Caco-2 (cell line): ENCODE data around the gene PLEKHM1. TPM values are rescaled to one million over a fixed set of nuclear protein-coding genes. Genes with fewer than 3 reads are reported as not detected.
"Not testable (repeated sequence)": the region's sequence is repeated elsewhere in the genome, so short reads cannot be mapped to it uniquely, and the experiment has no call there.

Experiments used
- BruUV-seq: library from RNA; stranded (reverse); fragments of 400-500 nt; replicated peaks from 2 replicates; lab custom pipeline; 2021; lab: Mats Ljungman, UMichigan
- CTCF ChIA-PET: fragments of 300-600 bp; sonication (Branson Sonifier 250); formaldehyde crosslinking; loops from one replicate; lab custom pipeline; 2022; ENCODE audit warnings: antibody characterized with exemption; lab: Charles Lee
- POLR2A ChIA-PET: fragments of 300-600 bp; sonication (Branson Sonifier 250); formaldehyde crosslinking; loops from one replicate; lab custom pipeline; 2022; ENCODE audit warnings: antibody characterized with exemption; lab: Charles Lee
- DNase-seq, 2 experiments: peaks; one replicate each; pipeline versions ENCODE4 v3.0.0 to v3.0.0-alpha.2; 2020 to 2022
- H3K27me3 ChIP-seq: replicated peaks from 2 replicates; pipeline ENCODE4 v1.6.0; 2011; ENCODE audit warnings: low read length; ENCODE audit not compliant: control insufficient read depth, insufficient read depth
- H3K36me3 ChIP-seq: 2 replicates; pipeline ENCODE4 v1.5.1; 2011; ENCODE audit warnings: low read length; ENCODE audit not compliant: control insufficient read depth, insufficient read depth
- H3K4me1 ChIP-seq: fragments of 250-450 bp; sonication (Bioruptor Pico); 2 replicates; pipeline ENCODE4 v1.5.1; 2020; ENCODE audit warnings: mild to moderate bottlenecking
- H3K4me3 ChIP-seq: 2 replicates; pipeline ENCODE4 v1.5.1; 2011; ENCODE audit warnings: low read depth, mild to moderate bottlenecking, control low read depth, low read length
- H3K9me3 ChIP-seq: fragments of 250-450 bp; sonication (Bioruptor Pico); 2 replicates; pipeline ENCODE4 v1.5.1; 2020; ENCODE audit warnings: mild to moderate bottlenecking, moderate library complexity
- H3K27ac Mint-ChIP-seq: one replicate; pipeline ENCODE4 v1.8.0; 2022; ENCODE audit warnings: mixed read lengths; ENCODE audit not compliant: unreplicated experiment
- H3K27me3 Mint-ChIP-seq: one replicate; pipeline ENCODE4 v1.8.0; 2022; ENCODE audit warnings: mixed read lengths; ENCODE audit not compliant: insufficient read depth, unreplicated experiment
- H3K36me3 Mint-ChIP-seq: one replicate; pipeline ENCODE4 v1.8.0; 2022; ENCODE audit warnings: mild to moderate bottlenecking, mixed read lengths; ENCODE audit not compliant: insufficient read depth, unreplicated experiment
- H3K4me1 Mint-ChIP-seq: one replicate; pipeline ENCODE4 v1.8.0; 2022; ENCODE audit warnings: low read depth, mixed read lengths; ENCODE audit not compliant: unreplicated experiment
- H3K4me3 Mint-ChIP-seq: one replicate; pipeline ENCODE4 v1.8.0; 2022; ENCODE audit warnings: mild to moderate bottlenecking, moderate library complexity, mixed read lengths; ENCODE audit not compliant: unreplicated experiment
- H3K9me3 Mint-ChIP-seq: one replicate; pipeline ENCODE4 v1.8.0; 2022; ENCODE audit warnings: mixed read lengths; ENCODE audit not compliant: unreplicated experiment
- intact Hi-C: fragments of 100-400 bp; cut with micrococcal nuclease; formaldehyde crosslinking; loops from one replicate; pipeline ENCODE4 v1.10.0; 2022; ENCODE audit not compliant: unreplicated experiment
- total RNA-seq: library from RNA; stranded (reverse); gene quantifications from 2 replicates; pipeline ENCODE4 v1.2.3, GENCODE V29; 2022

The PLEKHM1 gene
- total RNA-seq, 1 experiment from 2014 or later: 30.4 TPM

DNA sequence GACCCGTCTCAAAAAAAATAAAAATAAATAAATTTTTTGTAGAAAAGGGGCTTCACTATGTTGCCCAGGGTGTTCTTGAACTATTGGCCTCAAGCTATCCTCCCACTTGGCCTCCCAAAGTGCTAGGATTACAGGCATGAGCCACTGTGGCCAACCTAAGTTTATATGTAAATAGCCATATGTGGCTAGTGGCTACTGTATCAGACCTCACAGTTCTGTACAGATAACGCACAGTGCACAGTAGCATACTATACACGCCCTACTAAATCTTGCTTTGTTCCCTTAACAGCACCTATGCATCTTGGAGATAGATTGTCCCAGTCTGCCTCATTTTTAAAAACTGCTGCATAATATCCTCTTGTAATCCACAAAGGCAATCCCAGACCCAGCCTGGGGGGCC lies 8.7 kb upstream of the PLEKHM1 start:
- H3K27ac Mint-ChIP-seq, H3K36me3 ChIP-seq, CTCF ChIA-PET, H3K9me3 ChIP-seq, POLR2A ChIA-PET, H3K4me1 ChIP-seq, H3K4me1 Mint-ChIP-seq, H3K36me3 Mint-ChIP-seq, BruUV-seq, H3K27me3 Mint-ChIP-seq, intact Hi-C loops, H3K4me3 Mint-ChIP-seq, H3K9me3 Mint-ChIP-seq, DNase-seq, H3K27me3 ChIP-seq, H3K4me3 ChIP-seq: not testable (repeated sequence)

DNA sequence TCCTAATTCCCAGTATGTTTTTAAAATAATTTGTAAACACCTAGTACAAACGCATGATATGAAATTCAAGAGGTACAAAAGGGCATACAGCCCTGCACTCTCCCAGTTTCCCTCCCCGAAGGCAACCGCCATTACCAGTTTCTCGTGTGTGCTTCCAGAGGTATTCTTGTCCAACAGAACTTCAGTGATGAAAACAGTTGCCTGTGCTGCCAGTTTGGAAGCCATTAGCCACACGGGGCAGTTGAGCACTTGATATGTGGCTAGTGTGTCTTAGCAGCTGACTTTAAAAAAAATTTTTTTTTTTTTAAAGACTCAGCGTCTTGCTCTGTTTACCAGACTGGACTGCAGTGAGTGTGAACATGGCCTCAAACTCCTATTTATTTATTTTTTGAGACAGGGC lies 7.9 kb upstream of the PLEKHM1 start:
- DNase-seq, H3K27me3 Mint-ChIP-seq, H3K36me3 Mint-ChIP-seq, CTCF ChIA-PET, H3K4me3 ChIP-seq, H3K27me3 ChIP-seq, BruUV-seq, H3K9me3 Mint-ChIP-seq, H3K4me1 Mint-ChIP-seq, H3K36me3 ChIP-seq, H3K4me3 Mint-ChIP-seq, POLR2A ChIA-PET, H3K9me3 ChIP-seq, H3K4me1 ChIP-seq, intact Hi-C loops, H3K27ac Mint-ChIP-seq: not testable (repeated sequence)

DNA sequence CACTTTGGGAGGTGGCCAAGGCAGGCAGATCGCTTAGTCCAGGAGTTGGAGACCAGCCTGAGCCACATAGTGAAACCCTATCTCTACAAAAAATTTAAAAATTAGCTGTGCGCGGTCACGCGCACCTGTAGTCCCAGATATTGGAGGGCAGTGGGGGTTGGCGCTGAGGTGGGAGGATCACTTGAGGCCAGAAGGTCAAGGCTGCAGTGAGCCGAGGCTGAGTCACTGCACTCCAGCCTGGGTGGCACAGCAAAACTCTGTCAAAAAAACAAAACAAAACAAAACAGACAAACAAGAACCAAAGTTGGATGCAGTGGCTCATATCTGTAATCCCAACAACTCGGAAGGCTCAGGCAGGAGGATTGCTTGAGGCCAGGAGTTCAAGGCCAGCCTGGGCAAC lies 6.9 kb upstream of the PLEKHM1 start:
- H3K27ac Mint-ChIP-seq, H3K4me3 Mint-ChIP-seq, CTCF ChIA-PET, H3K4me3 ChIP-seq, H3K9me3 Mint-ChIP-seq, POLR2A ChIA-PET, H3K4me1 Mint-ChIP-seq, H3K36me3 ChIP-seq, H3K27me3 Mint-ChIP-seq, BruUV-seq, H3K9me3 ChIP-seq, H3K36me3 Mint-ChIP-seq, DNase-seq, intact Hi-C loops, H3K27me3 ChIP-seq, H3K4me1 ChIP-seq: not testable (repeated sequence)

DNA sequence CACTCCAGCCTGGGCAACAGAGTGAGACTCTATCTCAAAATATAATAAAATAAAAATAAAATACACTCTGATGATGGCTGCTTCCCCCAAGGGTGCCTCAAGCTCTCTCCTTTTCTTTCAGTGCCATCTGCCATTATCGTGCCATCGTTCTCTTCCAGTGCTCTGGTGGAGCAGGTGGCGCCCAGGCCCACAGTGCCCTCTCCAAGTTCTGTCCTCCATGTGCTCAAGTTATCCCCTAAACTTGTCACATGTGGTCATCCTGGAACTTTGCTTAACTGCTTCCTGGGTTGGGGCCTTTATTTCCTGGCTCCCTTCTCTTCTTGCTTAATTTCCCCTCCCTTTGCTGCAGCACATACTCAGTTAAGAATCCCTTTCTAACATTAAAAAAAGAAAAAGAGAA lies 6.0 kb upstream of the PLEKHM1 start:
- POLR2A ChIA-PET: not testable (repeated sequence)

DNA sequence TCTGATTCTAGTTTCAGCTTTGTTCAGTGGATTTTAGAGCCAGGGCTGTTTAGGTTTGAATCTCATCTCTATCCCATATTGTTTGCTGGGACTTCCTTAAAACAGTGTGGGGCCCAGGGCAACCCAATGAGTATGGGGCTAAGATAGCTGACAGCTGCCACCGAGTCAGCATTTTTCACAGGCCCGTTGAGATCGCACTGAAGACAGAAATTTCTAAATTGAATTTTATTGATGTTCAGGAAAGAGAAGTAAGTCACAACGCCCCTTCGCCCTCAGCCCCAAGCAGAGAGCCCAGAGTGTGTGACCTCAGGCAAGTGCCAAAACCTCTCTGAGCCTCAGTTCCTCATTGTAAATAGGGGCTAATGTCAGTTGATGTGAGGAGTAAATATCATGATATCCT lies 4.0 kb upstream of the PLEKHM1 start:
- H3K27ac Mint-ChIP-seq, H3K27me3 Mint-ChIP-seq, H3K9me3 ChIP-seq, DNase-seq, BruUV-seq, H3K36me3 Mint-ChIP-seq, H3K36me3 ChIP-seq, H3K4me1 Mint-ChIP-seq, POLR2A ChIA-PET, H3K4me3 Mint-ChIP-seq, H3K27me3 ChIP-seq, H3K9me3 Mint-ChIP-seq, H3K4me1 ChIP-seq, CTCF ChIA-PET, H3K4me3 ChIP-seq, intact Hi-C loops: not testable (repeated sequence)

More for the DNA sequence above, 6.0 kb upstream of the PLEKHM1 start:
- H3K4me3 ChIP-seq, H3K27me3 Mint-ChIP-seq, H3K9me3 ChIP-seq, H3K4me3 Mint-ChIP-seq, H3K36me3 ChIP-seq, H3K4me1 Mint-ChIP-seq, H3K27ac Mint-ChIP-seq, H3K4me1 ChIP-seq, H3K36me3 Mint-ChIP-seq, BruUV-seq, H3K9me3 Mint-ChIP-seq, CTCF ChIA-PET, DNase-seq, H3K27me3 ChIP-seq, intact Hi-C loops: not testable (repeated sequence)

DNA sequence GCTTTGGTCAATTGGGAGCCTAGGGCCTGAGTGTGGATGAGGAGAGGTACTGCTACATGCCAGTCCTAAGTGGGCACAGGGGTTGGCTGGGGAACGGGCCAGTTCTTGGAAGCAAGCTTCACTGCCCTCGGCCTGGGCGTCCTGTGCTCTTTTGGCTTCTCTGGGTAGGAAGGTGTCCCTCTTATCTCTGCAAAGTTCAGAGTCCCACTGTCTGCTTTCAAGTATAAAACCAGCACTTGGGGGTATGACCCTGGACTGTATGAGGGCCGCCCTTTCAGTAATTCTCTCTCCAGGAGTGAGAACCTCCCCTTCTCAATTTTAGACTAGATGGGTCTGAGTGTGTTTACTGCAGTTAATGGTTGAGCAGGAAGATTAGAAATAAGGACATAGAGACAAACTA lies 1.6 kb upstream of the PLEKHM1 start:
- DNase-seq, CTCF ChIA-PET, H3K27me3 Mint-ChIP-seq, BruUV-seq, H3K36me3 ChIP-seq, H3K9me3 ChIP-seq, H3K36me3 Mint-ChIP-seq, H3K27ac Mint-ChIP-seq, H3K4me1 ChIP-seq, intact Hi-C loops, POLR2A ChIA-PET, H3K4me1 Mint-ChIP-seq, H3K4me3 Mint-ChIP-seq, H3K27me3 ChIP-seq, H3K9me3 Mint-ChIP-seq, H3K4me3 ChIP-seq: not testable (repeated sequence)

DNA sequence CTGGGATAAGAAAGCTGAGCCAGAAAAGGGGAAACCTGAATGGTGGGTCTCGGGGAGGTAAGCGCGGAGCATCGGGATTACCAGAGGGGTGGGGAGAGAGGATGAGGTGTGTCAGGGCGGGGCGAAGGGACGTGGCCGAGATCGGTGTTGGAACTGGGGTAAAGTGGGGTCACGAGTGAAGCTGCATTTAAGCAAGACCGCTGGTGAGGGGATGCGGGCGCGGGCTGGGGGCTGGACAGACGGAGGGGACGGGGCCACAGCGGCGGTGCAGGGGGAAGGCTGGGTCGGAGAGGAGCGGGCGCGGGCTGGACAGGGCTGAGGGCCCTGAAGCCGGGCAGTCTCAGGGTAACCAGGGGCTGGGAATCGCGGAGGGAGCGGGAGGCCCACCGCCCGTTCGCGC lies 323 bp downstream of the PLEKHM1 start:
- H3K27me3 Mint-ChIP-seq, H3K4me1 Mint-ChIP-seq, CTCF ChIA-PET, H3K36me3 Mint-ChIP-seq, H3K27me3 ChIP-seq, POLR2A ChIA-PET, H3K36me3 ChIP-seq, intact Hi-C loops, H3K4me1 ChIP-seq, DNase-seq, H3K9me3 Mint-ChIP-seq, BruUV-seq, H3K9me3 ChIP-seq: not testable (repeated sequence)
- Mint-ChIP-seq H3K4me3 (peak overlapping the region; percentile 95), H3K27ac (peak overlapping the region; percentile 87)
- H3K4me3 ChIP-seq: peak overlapping the region; percentile 69
